ENCODE data around the gene SHISAL2A. TPM values are rescaled to one million over a fixed set of nuclear protein-coding genes. Genes with fewer than 3 reads are reported as not detected.

SHISAL2A gene
- total and polyA plus RNA-seq, 2 of the 8 experiments (the other 6 are each of a cell fraction or from before 2014, with no cell fraction given): 0.74 to 2.1 TPM

DNA sequence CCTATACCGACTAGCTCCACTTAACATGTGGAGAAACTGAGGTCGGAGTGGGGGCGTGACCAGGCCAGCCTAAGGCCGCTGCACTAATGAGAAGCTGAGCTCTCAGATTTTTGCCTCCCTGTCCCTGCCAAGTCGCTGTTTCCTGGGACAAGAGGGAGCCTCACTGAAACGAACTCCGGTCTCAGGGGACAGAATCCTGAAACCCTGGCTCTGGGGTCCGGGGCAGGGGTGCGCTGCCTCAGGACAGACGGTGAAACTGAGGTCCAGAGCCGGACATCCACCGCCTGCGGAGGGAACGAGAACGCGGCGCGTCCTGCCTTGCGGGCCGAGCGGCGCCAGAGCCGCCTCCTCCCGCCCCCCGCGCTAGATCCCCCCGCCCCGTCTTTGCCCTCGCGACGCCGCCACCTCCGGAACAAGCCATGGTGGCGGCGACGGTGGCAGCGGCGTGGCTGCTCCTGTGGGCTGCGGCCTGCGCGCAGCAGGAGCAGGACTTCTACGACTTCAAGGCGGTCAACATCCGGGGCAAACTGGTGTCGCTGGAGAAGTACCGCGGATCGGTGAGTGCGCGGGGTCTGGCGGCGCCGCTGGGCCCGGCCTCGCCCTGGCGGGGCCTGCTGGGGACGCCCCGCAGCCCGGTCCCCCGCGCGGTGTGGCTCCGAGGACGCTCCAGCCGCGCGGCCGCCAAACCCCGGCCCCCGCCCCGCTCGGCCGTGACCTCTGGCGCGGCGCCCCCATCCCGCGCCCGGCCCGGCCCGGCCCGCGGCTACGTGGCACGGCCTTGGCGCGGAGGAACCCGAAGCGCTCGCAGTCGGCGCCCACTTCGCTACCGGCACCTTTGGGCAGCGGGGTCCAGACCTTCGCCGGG is 30.7 kb upstream of the SHISAL2A start, which contains the start of gene GPX7 (continued):
- TF ChIP-seq CTCF (IDR thresholded peaks at IDR 0.05; ENCODE audit: control extremely low read depth in 1 of 3, insufficient read depth in 1 of 3, low read depth in 1 of 3, low read length in 3 of 3) (no peak), TAF1 (IDR thresholded peaks at IDR 0.05; ENCODE audit: low read depth, low read length) (peak; percentile 31; the same call in 1 of the 2 replicates), RNF2 (IDR thresholded peaks at IDR 0.05; ENCODE audit: borderline replicate concordance, low read depth, low read length, missing control alignments, poor library complexity, severe bottlenecking) (no peak), RFX5 (IDR thresholded peaks at IDR 0.05; ENCODE audit: borderline replicate concordance, low read depth, low read length) (no peak), TBP (IDR thresholded peaks at IDR 0.05; ENCODE audit: low read depth, low read length) (0 out of 2 replicates have a peak, but pooled peaks have one; percentile 24), POLR2AphosphoS5 (IDR thresholded peaks at IDR 0.05; ENCODE audit: low read depth, low read length) (peak; percentile 24; the same call in 1 of the 2 replicates), GABPA (IDR thresholded peaks at IDR 0.05; ENCODE audit: borderline replicate concordance, insufficient read depth, low read length) (peak; percentile 47; the same call in 1 of the 2 replicates), SUZ12 (IDR thresholded peaks at IDR 0.05; ENCODE audit: low read length) (peak; percentile 43; the same call in 1 of the 2 replicates), NANOG (IDR thresholded peaks at IDR 0.05; ENCODE audit: insufficient read depth, low read depth, low read length, poor library complexity, severe bottlenecking) (no peak), ZNF274 (IDR thresholded peaks at IDR 0.05; ENCODE audit: borderline replicate concordance, extremely low read depth, low read length) (no peak), EZH2 (IDR thresholded peaks at IDR 0.05; ENCODE audit: low read depth, low read length, severe bottlenecking) (peak; percentile 43)

Data from H1 (cell line).